G401.6 (cell line): Measurements from ENCODE around the gene SYNE1.

ENCODE experiments used
- FAIRE-seq: peaks from 2 replicates; lab custom pipeline; 2012; peaks lifted over from hg19 to GRCh38; lab: Jason Lieb, UNC

The SYNE1 gene

DNA sequence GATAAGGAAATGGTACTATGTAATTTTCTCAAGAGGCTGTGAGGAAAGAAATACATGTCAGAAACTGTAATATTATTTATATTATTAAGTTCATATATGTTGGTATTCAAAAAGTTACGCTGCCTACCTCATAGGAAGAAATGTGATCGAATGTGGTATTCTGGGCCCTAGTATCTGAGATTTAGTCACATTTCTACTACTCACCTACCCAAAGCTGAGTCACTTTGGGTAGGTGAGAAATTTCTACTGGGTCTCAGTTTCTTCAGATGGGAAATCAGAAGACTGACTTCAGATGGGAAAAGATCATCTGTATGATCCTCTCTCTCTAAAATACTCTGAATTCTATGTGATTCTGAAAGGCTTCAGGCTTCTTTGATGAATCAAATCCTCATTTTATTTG lies 411.0 kb downstream of the SYNE1 start:
- no peak for FAIRE-seq

DNA sequence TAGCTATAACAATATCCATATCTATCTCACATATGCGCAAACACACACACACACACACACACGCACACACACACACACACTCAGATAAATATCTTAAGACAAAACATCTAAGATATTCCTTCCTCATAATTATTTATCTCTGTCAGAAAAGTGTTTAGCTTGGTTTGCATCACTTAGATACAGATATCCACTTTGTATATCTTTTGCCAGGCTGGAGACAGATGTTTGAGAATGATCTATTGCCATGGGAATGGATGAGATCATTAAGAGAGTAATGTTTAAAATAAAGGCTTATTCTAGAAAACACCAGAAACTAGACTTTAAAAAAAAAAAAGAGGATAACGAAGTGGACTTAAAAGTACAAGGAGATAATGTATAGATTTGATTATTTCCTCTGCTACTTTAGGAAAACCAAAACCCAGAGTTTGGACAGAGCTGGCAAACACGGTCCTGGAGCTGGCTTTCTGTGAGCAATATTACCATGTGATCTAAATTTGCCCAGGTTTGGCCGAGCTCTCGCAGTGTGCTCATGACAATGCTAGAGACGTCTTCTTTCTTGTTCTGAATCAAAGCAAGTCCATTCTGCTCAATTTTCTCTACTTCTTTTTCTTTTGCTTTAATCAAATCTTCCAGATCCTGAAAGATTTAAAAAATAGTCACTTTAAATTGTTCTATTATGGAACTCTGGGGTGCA lies 411.8 kb downstream of the SYNE1 start:
- no peak for FAIRE-seq

- FAIRE-seq: no peak
These were observed 413.5 kb downstream of the SYNE1 start for GRCh38 chr6:152223636-152224035.

DNA sequence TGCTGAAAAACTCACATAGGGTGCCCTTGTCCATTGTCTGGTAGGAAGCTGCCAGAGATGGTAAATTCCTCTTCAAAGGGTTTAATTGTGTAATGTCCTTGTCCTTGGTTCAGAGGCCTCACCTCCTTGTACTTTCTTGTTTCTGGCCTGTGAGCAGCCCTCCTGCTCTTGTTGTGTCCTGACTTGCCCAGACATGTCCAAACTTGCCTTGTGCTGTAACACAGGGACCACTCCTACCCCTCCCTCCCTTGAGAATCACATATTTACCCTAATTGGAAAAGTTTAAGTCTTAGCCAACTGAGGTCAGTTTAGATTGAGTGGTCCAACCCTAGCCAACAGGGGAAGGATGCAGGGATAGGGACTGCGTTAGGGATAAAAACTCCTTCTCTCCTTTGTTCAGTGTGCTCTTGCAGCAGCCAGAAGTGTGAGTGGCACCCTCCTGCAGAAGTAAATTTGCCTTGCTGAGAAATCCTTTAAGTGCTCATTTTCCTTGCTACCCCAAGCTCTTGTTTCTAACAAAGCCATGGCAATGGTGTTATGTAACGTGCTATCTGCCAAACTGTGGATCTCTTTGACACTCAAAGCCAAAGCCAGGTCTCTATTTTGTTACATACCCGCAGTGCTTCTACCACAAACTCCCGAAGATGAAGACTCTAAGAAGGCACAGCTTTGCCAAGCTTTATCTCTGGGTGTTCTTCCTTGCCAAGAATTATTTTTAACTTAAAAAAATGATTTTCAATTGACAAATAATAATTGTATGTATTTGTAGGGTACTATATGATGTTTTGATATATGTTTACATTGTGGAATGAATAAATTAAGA lies 415.1 kb downstream of the SYNE1 start:
- FAIRE-seq: no peak

- no peak for FAIRE-seq
These were observed 416.4 kb downstream of the SYNE1 start for GRCh38 chr6:152220786-152221185.

DNA sequence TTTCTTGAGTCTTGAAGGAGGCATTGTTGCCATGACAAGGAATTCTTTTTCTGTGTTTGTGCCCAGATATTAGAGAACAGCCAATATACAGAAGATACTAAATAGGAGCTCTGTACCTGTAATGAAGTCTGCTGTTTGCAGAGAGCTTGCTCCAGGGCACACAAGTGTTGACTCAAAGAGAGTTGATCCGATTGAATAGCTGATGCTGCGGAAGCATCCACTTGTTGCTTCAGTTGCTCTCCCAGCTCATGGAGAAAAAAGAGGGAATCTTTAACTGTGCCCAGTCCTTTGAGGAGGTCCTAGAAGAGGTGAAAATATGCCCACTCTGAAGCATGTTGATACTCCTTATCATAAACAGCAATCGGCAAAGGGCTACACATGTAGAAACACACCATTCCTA lies 418.3 kb downstream of the SYNE1 start:
- no peak for FAIRE-seq

DNA sequence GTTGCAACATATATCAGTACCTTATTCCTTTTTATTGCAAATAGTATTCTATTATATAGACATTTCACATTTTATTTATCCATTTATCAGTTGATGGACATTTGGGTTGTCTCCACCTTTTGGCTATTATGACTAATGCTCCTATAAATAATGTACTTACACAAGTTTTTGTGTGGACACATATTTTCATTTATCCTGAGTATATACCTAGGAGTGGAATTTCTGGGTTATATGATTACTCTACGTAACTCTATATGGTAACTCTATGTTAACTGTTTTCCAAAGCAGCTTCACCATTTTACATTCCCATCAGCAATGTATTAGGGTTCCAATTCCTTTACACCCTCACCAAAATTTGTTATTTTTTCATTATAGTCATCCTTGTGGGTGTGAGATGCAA lies 424.7 kb downstream of the SYNE1 start:
- FAIRE-seq: no peak

DNA sequence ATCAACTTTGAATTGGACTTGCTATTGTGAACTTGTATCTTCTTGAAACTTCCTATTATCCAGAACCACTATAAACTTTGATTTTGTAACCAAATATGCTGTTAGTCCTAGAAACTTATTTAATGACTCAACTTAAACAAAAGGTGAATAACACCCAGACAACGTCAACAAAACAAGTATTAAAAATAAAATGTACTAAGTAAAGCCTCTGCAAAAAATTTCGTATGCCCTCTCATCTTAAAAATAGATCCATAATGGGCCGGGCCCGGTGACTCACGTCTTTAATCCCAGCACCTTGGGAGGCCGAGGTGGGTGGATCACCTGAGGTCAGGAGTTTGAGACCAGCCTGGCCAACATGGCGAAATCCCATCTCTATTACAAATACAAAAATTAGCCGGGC lies 428.0 kb downstream of the SYNE1 start:
- no peak for FAIRE-seq

DNA sequence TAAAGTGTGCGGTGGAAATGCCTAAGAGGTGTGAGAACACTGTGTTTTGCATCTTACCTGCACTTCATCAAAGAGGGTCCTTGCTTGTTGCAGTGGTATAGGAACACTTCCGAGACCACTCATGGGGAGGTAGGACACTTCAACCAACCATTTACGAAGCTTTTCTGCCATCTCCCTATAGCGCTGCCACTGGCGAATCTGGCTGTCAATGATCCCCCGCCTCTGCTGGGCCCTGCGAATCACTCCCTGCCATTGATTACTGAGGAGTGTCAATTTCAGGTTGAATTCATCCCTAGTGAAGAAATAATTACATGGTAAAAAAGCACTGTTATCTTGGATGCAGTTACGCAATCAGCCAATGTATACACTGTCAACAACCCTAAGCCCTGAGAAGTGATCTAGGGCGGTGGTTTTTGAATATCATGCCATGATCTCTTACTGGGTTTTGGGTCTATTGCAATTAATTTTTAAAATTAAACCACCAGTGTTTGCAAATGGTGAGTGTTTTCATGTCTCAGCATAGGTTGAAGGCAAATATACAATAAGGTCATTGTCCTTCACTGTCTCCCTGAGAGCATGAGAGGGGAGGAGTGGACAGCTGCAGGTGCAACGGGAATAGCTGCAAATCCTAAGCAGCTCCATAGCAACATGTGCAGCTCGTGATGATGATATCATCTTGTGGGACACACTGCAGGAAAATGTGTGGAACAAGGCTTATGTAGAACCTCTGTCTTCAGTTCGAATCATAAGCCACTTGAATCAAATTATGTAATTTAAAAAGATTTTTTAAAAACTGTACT lies 429.0 kb downstream of the SYNE1 start:
- no peak for FAIRE-seq

DNA sequence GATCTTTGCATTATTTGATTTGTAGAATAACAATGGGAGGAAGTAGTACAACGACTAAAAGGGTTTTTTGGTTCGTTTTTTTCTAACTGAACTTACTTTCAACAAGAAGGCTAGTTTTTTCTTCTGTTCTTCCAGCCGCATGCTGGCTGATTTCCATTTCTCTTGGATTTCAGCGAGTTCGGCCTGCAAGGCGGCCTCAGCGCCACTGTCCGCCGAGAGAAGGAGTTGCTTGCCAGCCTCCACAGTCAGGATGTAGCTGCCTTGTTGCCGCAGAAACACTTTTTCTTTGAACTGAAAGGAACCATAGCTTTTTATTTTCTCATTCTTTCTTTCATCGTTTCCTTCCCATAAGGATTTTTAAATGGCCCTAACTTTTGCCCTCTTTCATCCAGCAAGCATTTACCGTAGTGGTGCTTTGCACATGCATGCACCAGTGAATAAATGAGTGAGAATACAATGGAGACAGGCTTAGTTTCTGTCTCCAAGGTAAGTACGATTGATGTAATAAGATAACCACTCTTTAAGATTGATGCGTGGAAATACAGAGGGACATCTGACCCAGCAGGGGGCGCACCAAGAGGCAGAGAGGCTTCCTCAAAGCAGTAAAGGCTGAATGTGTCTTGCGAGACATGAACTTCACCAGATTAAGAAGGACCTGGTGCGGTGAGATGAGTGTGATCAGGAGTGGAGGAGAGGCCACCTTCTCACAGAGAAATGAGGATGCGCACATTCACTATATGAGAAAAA lies 430.9 kb downstream of the SYNE1 start:
- FAIRE-seq: no peak

- FAIRE-seq: no peak
These were observed 432.6 kb downstream of the SYNE1 start for GRCh38 chr6:152204591-152204990.

- no peak for FAIRE-seq
These were observed 436.0 kb downstream of the SYNE1 start for GRCh38 chr6:152201120-152201519.

- no peak for FAIRE-seq
These were observed 441.3 kb downstream of the SYNE1 start for GRCh38 chr6:152195896-152196295.

- no peak for FAIRE-seq
These were observed 447.4 kb downstream of the SYNE1 start for GRCh38 chr6:152189736-152190135.

- FAIRE-seq: no peak
These were observed 449.2 kb downstream of the SYNE1 start for GRCh38 chr6:152188011-152188410.

DNA sequence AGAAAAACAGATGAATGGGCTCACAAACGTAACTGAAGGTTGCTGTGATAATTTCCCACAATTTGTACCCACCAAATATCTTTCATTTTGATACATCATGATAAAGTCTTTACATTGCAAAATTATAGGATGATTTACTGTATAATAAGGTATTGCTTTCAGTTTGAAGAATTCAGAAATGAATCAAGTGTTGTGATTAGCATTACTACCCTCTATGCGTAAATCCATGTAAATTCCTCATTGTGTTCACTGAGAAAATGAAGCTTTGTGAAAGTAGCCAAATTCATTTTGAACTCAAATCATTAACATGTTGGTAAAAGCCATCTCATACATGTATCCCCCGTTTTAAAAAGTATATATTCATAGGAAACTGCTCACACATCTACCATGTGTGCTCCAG lies 450.3 kb downstream of the SYNE1 start:
- no peak for FAIRE-seq

GRCh38 chr6:152184917-152185574 lies 452.1 kb downstream of the SYNE1 start:
- no peak for FAIRE-seq

GRCh38 chr6:152184573-152184916 lies 452.6 kb downstream of the SYNE1 start:
- FAIRE-seq: no peak

DNA sequence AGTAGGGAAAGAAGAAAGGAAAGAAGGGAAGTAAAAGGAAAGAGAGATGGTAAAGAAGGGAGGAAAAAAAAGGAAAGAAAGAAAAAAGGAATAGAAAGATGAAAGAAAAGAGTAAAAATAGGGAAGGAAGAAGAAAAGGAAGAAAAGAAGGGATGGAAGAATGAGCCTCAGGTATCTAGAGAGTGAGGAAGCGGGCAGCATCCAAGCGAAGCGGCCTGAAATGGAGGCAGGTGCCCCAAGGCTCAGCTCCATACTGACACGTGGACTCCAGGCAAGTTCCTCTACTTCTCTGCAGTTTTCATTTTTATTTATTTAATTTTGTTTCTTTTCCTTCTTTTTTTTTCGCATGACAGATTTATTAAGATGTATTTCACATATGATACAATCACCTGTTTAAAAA lies 456.6 kb downstream of the SYNE1 start:
- no peak for FAIRE-seq

GRCh38 chr6:152176268-152176667 lies 460.9 kb downstream of the SYNE1 start:
- FAIRE-seq: no peak

- no peak for FAIRE-seq
These were observed 463.2 kb downstream of the SYNE1 start for GRCh38 chr6:152173957-152174356.

DNA sequence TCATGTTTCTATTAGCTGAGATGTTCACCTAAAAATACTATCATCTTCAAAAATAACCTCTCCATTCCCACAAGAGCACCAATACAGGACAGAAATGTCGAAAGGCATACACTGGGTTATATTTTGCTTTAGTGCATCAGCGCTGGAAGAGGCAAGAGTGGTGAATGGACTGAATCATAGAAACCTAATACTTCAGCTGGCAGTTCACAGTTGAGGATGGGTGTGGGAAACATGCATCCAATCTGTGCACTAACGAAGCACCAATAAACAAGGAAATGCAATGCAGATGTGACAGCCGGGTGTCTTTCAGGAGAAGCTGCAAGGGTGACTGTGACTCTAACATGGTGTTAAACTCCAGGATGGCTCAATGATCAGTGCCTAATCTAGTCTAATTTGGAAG lies 463.8 kb downstream of the SYNE1 start:
- no peak for FAIRE-seq
